Lung (tissue), 12 donors: ENCODE data around the gene ZNF445. TPM values are rescaled to one million over a fixed set of nuclear protein-coding genes. Genes with fewer than 3 reads are reported as not detected.
"Not testable (repeated sequence)": the region's sequence is repeated elsewhere in the genome, so short reads cannot be mapped to it uniquely, and the experiment has no call there.

ENCODE experiments used
- ATAC-seq: fragments of 200-7000 bp; cut with Tn5 transposase; one replicate; pipeline ENCODE4 v1.9.1; 2020; ENCODE audit warnings: moderate number of reproducible peaks; ENCODE audit not compliant: insufficient read depth, low FRiP score
- DNase-seq, 3 donors: peaks; one replicate each; pipeline ENCODE4 v3.0.0-alpha.2; 2013 to 2017
- H3K27ac ChIP-seq, 2 donors: one replicate each; pipeline ENCODE4 v1.5.1; 2013; ENCODE audit warnings: mild to moderate bottlenecking in 2 of 2, moderate library complexity in 2 of 2, control low read depth in 1 of 2, inconsistent platforms in 1 of 2, low read depth in 1 of 2, low read length in 1 of 2
- H3K27me3 ChIP-seq, 3 donors: one replicate each; pipeline ENCODE4 v1.5.1; 2013; ENCODE audit warnings: low read length in 2 of 3; ENCODE audit not compliant: control insufficient read depth in 3 of 3, insufficient read depth in 3 of 3
- H3K36me3 ChIP-seq, 4 donors: one replicate each; pipeline ENCODE4 v1.5.1; 2013; ENCODE audit warnings: low read length in 4 of 4, mild to moderate bottlenecking in 1 of 4, moderate library complexity in 1 of 4; ENCODE audit not compliant: control insufficient read depth in 4 of 4, insufficient read depth in 4 of 4
- H3K4me1 ChIP-seq, 5 donors: one replicate each; pipeline ENCODE4 v1.5.1; 2013; ENCODE audit warnings: low read length in 5 of 5, mild to moderate bottlenecking in 2 of 5, moderate library complexity in 1 of 5; ENCODE audit not compliant: control insufficient read depth in 5 of 5, insufficient read depth in 5 of 5
- H3K4me3 ChIP-seq: one replicate; pipeline ENCODE4 v1.5.1; 2013; ENCODE audit warnings: mild to moderate bottlenecking, control low read depth, moderate library complexity
- H3K9ac ChIP-seq, 2 donors: one replicate each; pipeline ENCODE4 v1.5.1; 2013; ENCODE audit warnings: low read length in 2 of 2, control low read depth in 1 of 2; ENCODE audit not compliant: insufficient read depth in 1 of 2
- H3K9me3 ChIP-seq, 4 donors: one replicate each; pipeline ENCODE4 v1.5.1; 2013; ENCODE audit warnings: low read length in 3 of 4, mild to moderate bottlenecking in 1 of 4, moderate library complexity in 1 of 4; ENCODE audit not compliant: control insufficient read depth in 4 of 4, insufficient read depth in 3 of 4
- CTCF ChIP-seq: IDR thresholded peaks from 2 replicates; pipeline ENCODE4 v1.5.1; 2012; ENCODE audit warnings: mild to moderate bottlenecking; ENCODE audit errors: control extremely low read depth, extremely low read depth
- WGBS, 2 donors: extraction: QIAGEN DNeasy Blood & Tissue Kit; methylation state at CpG; one replicate each; pipeline ENCODE4 v1.1.7; 2013; 5-methylcytosine and 5-hydroxymethylcytosine counted together
- polyA plus RNA-seq, 2 donors: library from polyadenylated mRNA; stranded (reverse); fragments of 200-250 nt; gene quantifications; one replicate each; pipeline ENCODE4 v1.2.1, GENCODE V29; 2013
- total RNA-seq, 2 donors: library from RNA; depleted of rRNA in 1 of 2; stranded (reverse); fragments of >200 nt in 1 of 2; gene quantifications; one replicate each; pipeline ENCODE4 v1.2.1, GENCODE V29; 2014 to 2021
- donor health status: control.
- donor health status: control.
- donor health status: Bipolar disorder and iron deficiency.
- donor health status: healthy.
- donor health status: DM: yes; HTN: yes; CAD: no.

Gene ZNF445
- total and polyA plus RNA-seq, 4 donors, result 2.7 to 23.2 (median 10.1) TPM

GRCh38 chr3:44506556-44506955 is 29.1 kb upstream of the ZNF445 start:
- WGBS, 2 donors, result 75 to 91% methylated on average over 3 of the region's 3 CpGs
- TF ChIP-seq CTCF, result no peak
- Histone ChIP-seq H3K4me3 (no peak overlapping the region), H3K27me3 (no peaks in the 10 kb centered on the region), H3K9ac (no peak overlapping the region), H3K9me3 (peaks cover 0 to 8% (median 4%) of the 10 kb centered on the region in 4 donors), H3K36me3 (peaks cover 4 to 9% (median 7%) of the 10 kb centered on the region in 4 donors), H3K27ac (no peak overlapping the region), H3K4me1 (peaks cover 0 to 11% (median 7%) of the 10 kb centered on the region in 5 donors)
- DNase-seq (no peak), ATAC-seq (no peak)

DNA sequence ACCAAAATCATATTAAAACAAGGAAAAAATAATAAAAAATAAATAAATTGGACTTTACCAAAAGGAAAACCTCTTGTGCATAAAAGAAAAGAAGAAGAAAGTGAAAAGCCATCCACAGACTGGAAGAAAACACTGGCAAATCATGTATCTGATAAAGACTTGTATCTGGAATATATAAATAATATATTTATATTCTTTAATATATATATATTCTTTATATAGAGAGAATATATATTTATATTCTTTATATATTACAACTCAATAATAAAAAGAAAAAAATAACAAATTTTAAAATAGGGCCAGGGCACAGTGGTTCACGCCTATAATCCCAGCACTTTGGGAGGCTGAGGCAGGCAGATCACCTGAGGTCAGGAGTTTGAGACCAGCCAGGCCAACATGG is 27.1 kb upstream of the ZNF445 start:
- 94 to 98% methylated on average over 1 of the region's 1 CpG for WGBS, 2 donors
- Histone ChIP-seq H3K27me3 (no peaks in the 10 kb centered on the region), H3K9me3 (peaks cover 4 to 12% (median 10%) of the 10 kb centered on the region in 4 donors), H3K9ac (no peak overlapping the region), H3K4me3 (no peak overlapping the region), H3K36me3 (peaks cover 9 to 27% (median 19%) of the 10 kb centered on the region in 4 donors), H3K27ac (no peak overlapping the region), H3K4me1 (peaks cover 0 to 5% (median 3%) of the 10 kb centered on the region in 5 donors)
- ATAC-seq, result no peak
- DNase-seq, result no peak
- no peak for TF ChIP-seq CTCF

DNA sequence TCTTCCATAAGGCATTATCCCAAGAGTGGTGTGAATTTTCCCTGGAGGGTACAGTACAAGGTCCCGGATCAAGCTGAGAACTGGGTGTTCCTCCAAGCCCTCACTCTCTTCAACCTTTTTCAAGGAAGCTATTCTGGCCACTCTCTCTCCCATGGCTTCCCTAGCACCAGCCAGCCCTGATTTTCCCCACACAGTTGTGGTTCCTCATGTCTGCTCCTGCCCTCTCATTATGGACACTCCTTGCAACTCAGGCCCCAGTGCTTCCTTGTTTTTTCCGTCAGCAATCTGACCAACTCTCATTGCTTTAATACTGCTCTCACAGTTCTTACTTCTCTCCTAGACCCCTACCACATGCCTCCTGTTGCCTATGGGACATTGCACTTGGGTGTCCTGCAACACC is 25.7 kb upstream of the ZNF445 start:
- not testable (repeated sequence) for H3K27me3 ChIP-seq, DNase-seq, ATAC-seq, H3K4me1 ChIP-seq, H3K27ac ChIP-seq, H3K4me3 ChIP-seq, H3K9ac ChIP-seq
- Histone ChIP-seq H3K9me3 (peaks cover 7 to 20% (median 16%) of the 10 kb centered on the region in 4 donors), H3K36me3 (peaks cover 11 to 38% (median 29%) of the 10 kb centered on the region in 4 donors)
- WGBS, 2 donors, result 91 to 93% methylated on average over 2 of the region's 2 CpGs

- Histone ChIP-seq H3K27ac (no peak overlapping the region), H3K9me3 (peaks cover 7 to 22% (median 17%) of the 10 kb centered on the region in 4 donors), H3K4me3 (no peak overlapping the region), H3K36me3 (peaks cover 11 to 42% (median 36%) of the 10 kb centered on the region in 4 donors), H3K9ac (no peak overlapping the region), H3K27me3 (no peaks in the 10 kb centered on the region), H3K4me1 (peaks cover 0 to 2% (median 0%) of the 10 kb centered on the region in 5 donors)
- DNase-seq (no peak), ATAC-seq (no peak)
- TF ChIP-seq CTCF, result no peak
- WGBS, 2 donors, result 79 to 88% methylated on average over 3 of the region's 3 CpGs
Observed at GRCh38 chr3:44501971-44502370, 24.5 kb upstream of the ZNF445 start.

GRCh38 chr3:44499899-44500168 is 22.4 kb upstream of the ZNF445 start:
- H3K4me3 ChIP-seq, ATAC-seq, H3K4me1 ChIP-seq, H3K27ac ChIP-seq, H3K27me3 ChIP-seq, H3K9ac ChIP-seq, DNase-seq: not testable (repeated sequence)
- Histone ChIP-seq H3K36me3 (peaks cover 12 to 42% (median 38%) of the 10 kb centered on the region in 4 donors), H3K9me3 (peaks cover 10 to 22% (median 20%) of the 10 kb centered on the region in 4 donors)
- 98 to 99% methylated on average over 4 of the region's 4 CpGs for WGBS, 2 donors
